K562 (cell line): ENCODE results near the gene TLX2. TPM values are rescaled to one million over a fixed set of nuclear protein-coding genes. Genes with fewer than 3 reads are reported as not detected.

ENCODE experiments used
- BRF2 ChIP-seq: IDR thresholded peaks from 3 replicates; pipeline ENCODE4 v1.6.1; 2011; ENCODE audit warnings: borderline replicate concordance, mild to moderate bottlenecking; ENCODE audit not compliant: insufficient read length, insufficient read depth
- CREB3L1 ChIP-seq: fragments of 450-650 bp; IDR thresholded peaks from 2 replicates; pipeline ENCODE4 v1.6.1; 2014; ENCODE audit warnings: low read depth, mild to moderate bottlenecking, moderate library complexity, borderline replicate concordance
- CREBBP ChIP-seq: IDR thresholded peaks from one replicate; pipeline ENCODE4 v1.6.1; 2012; ENCODE audit warnings: low read depth, mild to moderate bottlenecking, control low read depth, inconsistent platforms, low read length
- IRF9 ChIP-seq: fragments of 450-650 bp; IDR thresholded peaks from 2 replicates; pipeline ENCODE4 v1.6.1; 2016; ENCODE audit warnings: missing biosample characterization, missing genetic modification characterization
- KHSRP ChIP-seq: fragments of 450-650 bp; IDR thresholded peaks from 2 replicates; pipeline ENCODE4 v1.6.1; 2017
- NFIX ChIP-seq: fragments of 250-450 bp; sonication (Bioruptor Pico); IDR thresholded peaks from 2 replicates; pipeline ENCODE4 v1.4.0; 2020; ENCODE audit warnings: low read depth, mild to moderate bottlenecking, moderate library complexity
- NR4A1 ChIP-seq, 2 experiments: fragments of 250-450 bp in 1 of 2; fragments of 450-650 bp in 1 of 2; sonication (Bioruptor Pico) in 1 of 2; IDR thresholded peaks; 2 replicates each; pipeline versions ENCODE4 v1.4.0 to v1.6.1; 2016 to 2020; ENCODE audit warnings: mild to moderate bottlenecking in 2 of 2, missing compliant biosample characterization in 1 of 2, missing genetic modification characterization in 1 of 2, moderate library complexity in 1 of 2
- RREB1 ChIP-seq: fragments of 250-450 bp; sonication (Bioruptor Pico); IDR thresholded peaks from 2 replicates; pipeline ENCODE4 v1.4.0; 2020
- SMAD4 ChIP-seq: fragments of 250-450 bp; sonication (Bioruptor Pico); conservative IDR thresholded peaks from 2 replicates; pipeline ENCODE4 v1.8.0; 2021; ENCODE audit warnings: inconsistent platforms, mild to moderate bottlenecking, moderate library complexity
- ZFX ChIP-seq: sonication (generic); formaldehyde crosslinking; IDR thresholded peaks from 2 replicates; pipeline ENCODE4 v1.8.0; 2022; ENCODE audit warnings: mild to moderate bottlenecking, missing genetic modification reagents, moderate library complexity
- ZNF263 ChIP-seq: sonication (generic); formaldehyde crosslinking; IDR thresholded peaks from 2 replicates; pipeline ENCODE4 v1.8.0; 2022; ENCODE audit warnings: mild to moderate bottlenecking, missing genetic modification reagents, borderline replicate concordance
- ZNF592 ChIP-seq: fragments of 450-650 bp; IDR thresholded peaks from 2 replicates; pipeline ENCODE4 v1.6.1; 2017; ENCODE audit warnings: antibody characterized with exemption, mild to moderate bottlenecking
- ZNF644 ChIP-seq: fragments of 200-800 bp; sonication (Bioruptor generic); IDR thresholded peaks from 2 replicates; pipeline ENCODE4 v1.6.1; 2016; ENCODE audit warnings: low read depth, missing genetic modification characterization, missing compliant biosample characterization
- polyA plus RNA-seq, 8 experiments: library from polyadenylated mRNA; depleted of rRNA in 4 of 8; stranded (reverse) in 5 of 8; unstranded in 3 of 8; fragments of >200 nt; fragmentation: Nextera tagmentation in 2 of 8; fragmentation: Illumina TruSeq in 1 of 8; extraction: Ambion mirVana in 2 of 8; extraction: Trizol in 1 of 8; gene quantifications; 2 replicates each; pipeline versions ENCODE4 v1.2.1 to v1.2.3, GENCODE V29; 2011 to 2014; ENCODE audit warnings: inconsistent platforms in 1 of 8, missing spikeins in 1 of 8
- total RNA-seq, 7 experiments: library from RNA; depleted of rRNA in 6 of 7; stranded (reverse); fragments of >200 nt in 6 of 7; fragmentation: Illumina TruSeq in 2 of 7; extraction: Trizol in 2 of 7; gene quantifications; 2 replicates each; pipeline versions ENCODE4 v1.2.1 to v1.2.3, GENCODE V29; 2011 to 2021; ENCODE audit warnings: low replicate concordance in 1 of 7

The TLX2 gene
- total and polyA plus RNA-seq, 9 of the 15 experiments (the other 6 are each of a cell fraction or from before 2014, with no cell fraction given): not detected

- TF ChIP-seq RREB1 (CRISPR knock-in tag): no peak
- TF ChIP-seq NR4A1 (CRISPR knock-in tag; IDR thresholded peaks at IDR 0.05): no peak
- no peak for TF ChIP-seq NR4A1 (tag; IDR thresholded peaks at IDR 0.05)
- TF ChIP-seq KHSRP: no peak
- TF ChIP-seq CREB3L1: peak; percentile 14; the same call in 1 of the 2 replicates
- peak; percentile 57 for TF ChIP-seq ZNF592
- TF ChIP-seq ZFX (CRISPR knock-in tag): peak; percentile 93
- no peak for TF ChIP-seq ZNF263 (CRISPR knock-in tag)
- TF ChIP-seq ZNF644 (tag): peak; percentile 55
- TF ChIP-seq SMAD4 (CRISPR knock-in tag): 0 out of 2 replicates have a peak, but pooled peaks have one; percentile 30
- no peak for TF ChIP-seq BRF2
- no peak for TF ChIP-seq IRF9 (tag)
- TF ChIP-seq NFIX (CRISPR knock-in tag): no peak
- no peak for TF ChIP-seq CREBBP
Measured at GRCh38 chr2:74507926-74508520, 6.2 kb upstream of the TLX2 start (continued).
